ENCODE results near the gene NDUFS3.

NDUFS3 gene

GRCh38 chr11:47564933-47565339 lies 13.9 kb upstream of the NDUFS3 start:
- no peak for TF ChIP-seq CTCF (IDR thresholded peaks at IDR 0.05; ENCODE audit: low read depth, low read length, missing control alignments)
- peak overlapping the region; percentile 99 for H3K4me3 ChIP-seq (ENCODE audit: low read depth, low read length)
- DNase-seq (ENCODE audit: low read depth) = no peak

- TF ChIP-seq CTCF (IDR thresholded peaks at IDR 0.05; ENCODE audit: low read depth, low read length, missing control alignments) = no peak
- peak within 1 kb of the TSS; percentile 99 for H3K4me3 ChIP-seq (ENCODE audit: low read depth, low read length)
- peak; percentile 24 for DNase-seq (ENCODE audit: low read depth)
Observed at GRCh38 chr11:47565340-47566148, 13.3 kb upstream of the NDUFS3 start, which contains the start of gene PTPMT1. PTPMT1 (plus strand) TSS chr11:47565599; CDS start chr11:47565623, 24 bp downstream.

- TF ChIP-seq CTCF (IDR thresholded peaks at IDR 0.05; ENCODE audit: low read depth, low read length, missing control alignments) = no peak
- no peak for DNase-seq (ENCODE audit: low read depth)
- peak overlapping the region; percentile 99 for H3K4me3 ChIP-seq (ENCODE audit: low read depth, low read length)
Observed at GRCh38 chr11:47566149-47566698, 12.7 kb upstream of the NDUFS3 start.

GRCh38 chr11:47569646-47570045 lies 9.2 kb upstream of the NDUFS3 start:
- H3K4me3 ChIP-seq (ENCODE audit: low read depth, low read length) = no peak overlapping the region
- TF ChIP-seq CTCF (IDR thresholded peaks at IDR 0.05; ENCODE audit: low read depth, low read length, missing control alignments) = no peak
- DNase-seq (ENCODE audit: low read depth) = no peak

GRCh38 chr11:47570651-47571356 lies 8.1 kb upstream of the NDUFS3 start:
- no peak for DNase-seq (ENCODE audit: low read depth)
- TF ChIP-seq CTCF (IDR thresholded peaks at IDR 0.05; ENCODE audit: low read depth, low read length, missing control alignments) = no peak
- no peak overlapping the region for H3K4me3 ChIP-seq (ENCODE audit: low read depth, low read length)

GRCh38 chr11:47571357-47571729 lies 7.5 kb upstream of the NDUFS3 start:
- H3K4me3 ChIP-seq (ENCODE audit: low read depth, low read length) = no peak overlapping the region
- no peak for TF ChIP-seq CTCF (IDR thresholded peaks at IDR 0.05; ENCODE audit: low read depth, low read length, missing control alignments)
- no peak for DNase-seq (ENCODE audit: low read depth)
